ENCODE measurements around the gene RIN3. TPM values are rescaled to one million over a fixed set of nuclear protein-coding genes. Genes with fewer than 3 reads are reported as not detected.

The RIN3 gene
- total RNA-seq, 1 experiment from 2014 or later, result 1.5 TPM

GRCh38 chr14:92607251-92607650 is 93.7 kb downstream of the RIN3 start:
- no peak overlapping the region for H3K4ac ChIP-seq (ENCODE audit: low read depth, low read length)
- no peak for DNase-seq
- H3K14ac ChIP-seq (ENCODE audit: insufficient read depth, low read length), result no peak overlapping the region
- H3K27ac Mint-ChIP-seq, result no peak overlapping the region
- no peak for TF ChIP-seq CTCF (conservative IDR thresholded peaks at IDR 0.05)
- H2BK5ac ChIP-seq (ENCODE audit: insufficient read length, low read length), result no peak overlapping the region
- peaks cover 2% of the 10 kb centered on the region for H3K27me3 Mint-ChIP-seq (ENCODE audit: low read depth)
- H2BK20ac ChIP-seq (ENCODE audit: low read depth, low read length, poor library complexity, severe bottlenecking), result no peak overlapping the region
- H3K56ac ChIP-seq (ENCODE audit: insufficient read length, low read depth, low read length), result no peak overlapping the region
- H3T11ph ChIP-seq (ENCODE audit: low read length), result no peak overlapping the region
- H3K27me3 ChIP-seq (ENCODE audit: insufficient read depth, low read length), result no peaks in the 10 kb centered on the region
- H3K9ac ChIP-seq (ENCODE audit: extremely low read depth, insufficient read length, low read length), result no peak overlapping the region
- no peaks in the 10 kb centered on the region for H3K79me1 ChIP-seq (ENCODE audit: insufficient read depth, low read depth, low read length, poor library complexity, severe bottlenecking)
- H3K4me1 Mint-ChIP-seq, result 0 out of 4 replicates have a peak, but pooled peaks cover 0 to 2% of the 10 kb centered on the region in 2 experiments
- H2AFZ ChIP-seq (ENCODE audit: low read length), result no peak overlapping the region
- no peak overlapping the region for H3K4me3 Mint-ChIP-seq
- H2BK120ac ChIP-seq (ENCODE audit: low read depth, low read length, poor library complexity, severe bottlenecking), result no peak overlapping the region
- no peak overlapping the region for H2BK15ac ChIP-seq (ENCODE audit: low read depth, low read length)
- no peak overlapping the region for H3K23ac ChIP-seq (ENCODE audit: insufficient read length, low read depth, low read length)
- H3K9me3 Mint-ChIP-seq, result peaks cover 2 to 6% of the 10 kb centered on the region in 2 experiments; a peak in 3 of 5 replicates
- H3K4me1 ChIP-seq (ENCODE audit: insufficient read depth, low read length), result no peaks in the 10 kb centered on the region
- no peaks in the 10 kb centered on the region; a peak in 1 of 7 replicates for H3K36me3 Mint-ChIP-seq (ENCODE audit: insufficient read depth in 1 of 3, low read depth in 3 of 3)
- no peak overlapping the region for H3K27ac ChIP-seq (ENCODE audit: insufficient read length, low read depth, low read length)
- no peak overlapping the region for H3K18ac ChIP-seq (ENCODE audit: insufficient read length, low read depth, low read length)
- H3K23me2 ChIP-seq (ENCODE audit: insufficient read length, low read depth, low read length, poor library complexity, severe bottlenecking), result no peaks in the 10 kb centered on the region
- no peaks in the 10 kb centered on the region for H3K9me3 ChIP-seq (ENCODE audit: control insufficient read depth, low read depth, low read length)
- no CpG with 5 or more reads among the region's 3 CpGs for WGBS (ENCODE audit: extremely low coverage, insufficient read length, low lambda C conversion rate)
- H2AK5ac ChIP-seq (ENCODE audit: insufficient read length, low read length), result no peak overlapping the region
- H4K91ac ChIP-seq (ENCODE audit: insufficient read length, low read depth, low read length), result no peak overlapping the region
- H3K4me2 ChIP-seq (ENCODE audit: insufficient read depth, insufficient read length, low read length), result no peak overlapping the region
- no peaks in the 10 kb centered on the region for H3K79me2 ChIP-seq (ENCODE audit: insufficient read depth, low read length)
- H2BK12ac ChIP-seq (ENCODE audit: insufficient read length, low read depth, low read length), result no peak overlapping the region
- H4K8ac ChIP-seq (replicated peaks; ENCODE audit: insufficient read length, low read depth, low read length), result no peak overlapping the region
- H4K20me1 ChIP-seq (ENCODE audit: control insufficient read depth, insufficient read depth, insufficient read length), result no peaks in the 10 kb centered on the region
- H4K5ac ChIP-seq (ENCODE audit: insufficient read length, low read depth, low read length), result no peak overlapping the region
